Cerebellar nuclear complex (tissue), 1 donor: ENCODE data around the gene IBA57.
"Not testable (repeated sequence)": the region's sequence is repeated elsewhere in the genome, so short reads cannot be mapped to it uniquely, and the experiment has no call there.

ENCODE experiments used
- DNase-seq, 2 experiments: peaks; one replicate each; lab custom pipeline; 2025; lab: John Stamatoyannopoulos, UW

The IBA57 gene

GRCh38 chr1:228212966-228213844, 47.6 kb downstream of the IBA57 start:
- peak in 1 of 2 experiments; percentile 55 for DNase-seq

GRCh38 chr1:228213917-228214808, 48.6 kb downstream of the IBA57 start:
- no peak for DNase-seq

- DNase-seq, result no peak
Observed at GRCh38 chr1:228214921-228215662, 49.5 kb downstream of the IBA57 start.

GRCh38 chr1:228215663-228216116, 50.1 kb downstream of the IBA57 start:
- no peak for DNase-seq

- no peak for DNase-seq
Observed at GRCh38 chr1:228216371-228217320, 51.0 kb downstream of the IBA57 start.

GRCh38 chr1:228217551-228218344, 52.1 kb downstream of the IBA57 start:
- DNase-seq, result no peak

GRCh38 chr1:228218513-228219244, 53.1 kb downstream of the IBA57 start:
- DNase-seq, result no peak

- DNase-seq, result no peak
Observed at GRCh38 chr1:228219245-228219961, 53.8 kb downstream of the IBA57 start.

- DNase-seq, result no peak
Observed at GRCh38 chr1:228219962-228220780, 54.6 kb downstream of the IBA57 start.

- DNase-seq, result not testable (repeated sequence)
Observed at GRCh38 chr1:228221097-228221496, 55.5 kb downstream of the IBA57 start.

GRCh38 chr1:228222548-228222947, 56.9 kb downstream of the IBA57 start:
- DNase-seq, result no peak

GRCh38 chr1:228224198-228225164, 58.9 kb downstream of the IBA57 start:
- DNase-seq, result no peak

GRCh38 chr1:228225165-228225710, 59.6 kb downstream of the IBA57 start:
- no peak for DNase-seq

GRCh38 chr1:228225740-228226139, 60.1 kb downstream of the IBA57 start:
- DNase-seq, result no peak

- DNase-seq, result no peak
Observed at GRCh38 chr1:228226141-228226874, 60.7 kb downstream of the IBA57 start.
